Psoas muscle (tissue), 8 donors: ENCODE data around the gene WFDC5. TPM values are rescaled to one million over a fixed set of nuclear protein-coding genes. Genes with fewer than 3 reads are reported as not detected.

Experiments used
- ATAC-seq, 4 donors: fragments of 200-7000 bp; cut with Tn5 transposase; one replicate each; pipeline ENCODE4 v1.9.1; 2020; ENCODE audit warnings: moderate library complexity in 3 of 4, mild to moderate bottlenecking in 2 of 4
- DNase-seq, 2 donors: peaks; one replicate each; pipeline ENCODE4 v3.0.0-alpha.2; 2020
- H3K27ac ChIP-seq: fragments of 200-600 bp; one replicate; pipeline ENCODE4 v1.8.0; 2022
- H3K27me3 ChIP-seq, 3 donors: fragments of 200-600 bp in 1 of 3; one replicate each; pipeline versions ENCODE4 v1.6.1 to v1.8.0; 2013 to 2022; ENCODE audit warnings: low read length in 2 of 3, mild to moderate bottlenecking in 2 of 3, moderate library complexity in 1 of 3; ENCODE audit not compliant: insufficient read depth in 3 of 3
- H3K36me3 ChIP-seq, 2 donors: fragments of 200-600 bp in 1 of 2; one replicate each; pipeline versions ENCODE4 v1.6.1 to v1.8.0; 2013 to 2022; ENCODE audit warnings: low read depth in 1 of 2, mild to moderate bottlenecking in 1 of 2, moderate library complexity in 1 of 2; ENCODE audit not compliant: insufficient read depth in 1 of 2
- H3K4me1 ChIP-seq: fragments of 200-600 bp; one replicate; pipeline ENCODE4 v1.8.0; 2022
- H3K4me3 ChIP-seq: fragments of 200-600 bp; one replicate; pipeline ENCODE4 v1.8.0; 2022; ENCODE audit warnings: mild to moderate bottlenecking
- H3K9me3 ChIP-seq: fragments of 200-600 bp; one replicate; pipeline ENCODE4 v1.8.0; 2022
- WGBS, 3 donors: extraction: QIAGEN DNeasy Blood & Tissue Kit; methylation state at CpG; one replicate each; pipeline versions ENCODE4 v1.1.6 to v1.1.7; 2013; 5-methylcytosine and 5-hydroxymethylcytosine counted together
- intact Hi-C, 2 donors: fragments of 100-400 bp; cut with DNase I; formaldehyde crosslinking; loops; one replicate each; pipeline versions ENCODE4 v1.11.0 to v1.14.2; 2022
- polyA plus RNA-seq, 3 donors: library from polyadenylated mRNA; stranded (reverse); fragments of 200-250 nt; gene quantifications; one replicate each; pipeline ENCODE4 v1.2.3, GENCODE V29; 2013
- total RNA-seq, 4 donors: library from RNA; stranded (reverse); fragmentation: NEBNext Ultra II Directional in 2 of 4; extraction: Animal tissue kit (Norgen Biotek cat#: 25700) in 2 of 4; gene quantifications; one replicate each; pipeline versions ENCODE4 v1.2.1 to v1.2.4, GENCODE V29; 2021 to 2023
- TF ChIP-seq, protein P1 (sequence below): fragments of 200-600 bp; IDR thresholded peaks from one replicate; pipeline ENCODE4 v1.8.0; 2022; ENCODE audit warnings: antibody characterized with exemption
- donor health status: healthy with polysubstance abuse.
- donor health status: DM: no; HTN: no; CAD: no; lungs with moderate emphysema.
- donor health status: Bipolar disorder and iron deficiency.
- donor health status: healthy.
- donor health status: DM: yes; HTN: yes; CAD: no.
- donor health status: DM: no; HTN: no; CAD: no.
- donor health status: DM: no; HTN: no; CAD: no.
- donor health status: DM: yes; HTN: yes; CAD: no.

WFDC5 gene
- total and polyA plus RNA-seq, 7 donors: not detected

DNA sequence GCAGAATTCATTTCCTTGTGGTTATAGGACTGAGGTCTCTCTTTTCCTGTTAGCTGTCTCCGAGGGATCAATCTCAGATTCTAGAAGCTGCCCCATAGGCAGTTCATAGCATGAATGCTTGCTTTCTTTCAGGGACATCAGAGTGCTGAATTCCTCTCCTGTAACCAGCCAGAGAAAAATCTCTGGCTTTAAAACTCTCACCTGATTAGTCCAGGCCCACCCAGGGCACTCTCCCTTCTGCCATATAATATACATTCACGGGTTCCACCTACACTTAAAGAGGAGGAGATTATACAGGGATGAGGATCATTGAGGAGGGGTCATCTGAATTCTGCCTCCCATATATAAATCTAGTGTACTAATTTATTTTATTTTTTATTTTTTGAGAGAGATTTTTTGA is 11.9 kb downstream of the WFDC5 start:
- Histone ChIP-seq H3K9me3 (no peaks in the 10 kb centered on the region), H3K4me3 (no peak overlapping the region), H3K36me3 (no peaks in the 10 kb centered on the region), H3K27me3 (peaks cover 0 to 47% (median 17%) of the 10 kb centered on the region in 3 donors), H3K4me1 (no peaks in the 10 kb centered on the region), H3K27ac (no peak overlapping the region)
- WGBS, 3 donors: 74 to 79% (median 79%) methylated on average over 2 of the region's 2 CpGs
- DNase-seq: no peak
- intact Hi-C loops: no loop called here
- TF ChIP-seq, protein P1, sequence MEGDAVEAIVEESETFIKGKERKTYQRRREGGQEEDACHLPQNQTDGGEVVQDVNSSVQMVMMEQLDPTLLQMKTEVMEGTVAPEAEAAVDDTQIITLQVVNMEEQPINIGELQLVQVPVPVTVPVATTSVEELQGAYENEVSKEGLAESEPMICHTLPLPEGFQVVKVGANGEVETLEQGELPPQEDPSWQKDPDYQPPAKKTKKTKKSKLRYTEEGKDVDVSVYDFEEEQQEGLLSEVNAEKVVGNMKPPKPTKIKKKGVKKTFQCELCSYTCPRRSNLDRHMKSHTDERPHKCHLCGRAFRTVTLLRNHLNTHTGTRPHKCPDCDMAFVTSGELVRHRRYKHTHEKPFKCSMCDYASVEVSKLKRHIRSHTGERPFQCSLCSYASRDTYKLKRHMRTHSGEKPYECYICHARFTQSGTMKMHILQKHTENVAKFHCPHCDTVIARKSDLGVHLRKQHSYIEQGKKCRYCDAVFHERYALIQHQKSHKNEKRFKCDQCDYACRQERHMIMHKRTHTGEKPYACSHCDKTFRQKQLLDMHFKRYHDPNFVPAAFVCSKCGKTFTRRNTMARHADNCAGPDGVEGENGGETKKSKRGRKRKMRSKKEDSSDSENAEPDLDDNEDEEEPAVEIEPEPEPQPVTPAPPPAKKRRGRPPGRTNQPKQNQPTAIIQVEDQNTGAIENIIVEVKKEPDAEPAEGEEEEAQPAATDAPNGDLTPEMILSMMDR: no peak
- no peak for ATAC-seq

DNA sequence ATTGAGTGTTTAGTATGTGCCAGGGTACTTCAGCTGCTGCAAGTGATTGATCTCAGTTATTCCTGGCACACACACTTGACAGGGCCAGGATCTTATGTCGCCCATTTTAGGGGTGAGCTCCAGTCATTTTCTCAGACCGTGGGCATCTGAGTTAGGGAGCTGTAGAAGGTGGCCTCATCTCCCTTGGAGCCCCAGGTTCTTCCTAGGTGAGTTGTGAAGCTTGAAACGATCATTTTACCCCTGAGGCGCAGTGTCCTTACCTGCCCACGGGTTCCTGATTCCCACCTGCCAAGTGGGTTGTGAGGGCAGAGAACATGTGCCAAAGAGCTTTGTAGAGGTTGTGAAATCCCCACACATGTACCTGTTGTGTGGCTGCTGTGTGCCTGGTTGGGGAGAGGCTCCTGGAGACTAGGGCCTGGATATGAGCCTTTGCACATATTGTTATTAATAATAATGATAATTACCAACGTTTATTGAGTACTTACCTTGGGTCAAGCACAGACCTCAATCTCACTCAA is 13.6 kb downstream of the WFDC5 start:
- Histone ChIP-seq H3K9me3 (no peaks in the 10 kb centered on the region), H3K36me3 (no peaks in the 10 kb centered on the region), H3K27me3 (peaks cover 0 to 62% (median 26%) of the 10 kb centered on the region in 3 donors), H3K27ac (no peak overlapping the region), H3K4me1 (no peaks in the 10 kb centered on the region), H3K4me3 (no peak overlapping the region)
- intact Hi-C loops: no loop called here
- DNase-seq (no peak), ATAC-seq (no peak)
- TF ChIP-seq, protein P1: no peak
- 69 to 71% (median 70%) methylated on average over 6 of the region's 6 CpGs for WGBS, 3 donors

DNA sequence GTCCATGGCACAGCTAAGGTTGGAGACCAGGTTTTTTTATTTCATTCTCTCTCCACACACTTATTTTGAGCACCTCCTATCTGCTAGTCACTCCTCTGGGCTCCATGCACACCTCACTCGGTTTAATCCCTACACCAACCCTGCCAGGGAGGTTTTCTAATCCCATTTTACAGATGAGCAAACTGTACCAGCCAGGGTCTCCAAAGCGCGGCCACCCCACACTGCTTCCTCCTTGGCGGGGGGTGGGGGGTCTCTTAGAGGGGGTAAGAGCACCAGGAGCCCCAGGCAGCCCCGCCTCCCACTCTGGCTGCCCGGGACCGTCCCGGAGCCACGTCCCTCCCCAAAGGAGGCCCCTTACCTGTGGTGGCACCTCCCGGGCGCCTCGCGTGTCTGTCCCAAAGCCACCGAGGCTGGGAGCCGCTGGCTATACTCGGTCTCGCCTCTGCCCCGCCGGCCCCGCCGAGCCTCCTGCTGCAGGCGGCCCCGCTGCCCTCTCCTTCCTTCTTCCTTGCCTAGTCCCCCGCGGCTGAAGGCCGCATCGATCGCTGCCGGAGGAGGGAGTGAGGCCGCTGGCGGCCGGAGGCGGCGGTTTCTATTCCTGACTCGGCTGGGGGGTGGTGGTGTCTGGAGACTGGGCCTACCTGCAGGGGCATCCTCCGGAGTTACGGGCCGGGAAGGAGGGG is 14.3 kb downstream of the WFDC5 start, which contains the start of gene KCNS1:
KCNS1 (minus strand) TSS at position 565 of the 683 bp plus-strand sequence. CDS start 1,891 bp downstream, outside the sequence.
- no peaks in the 10 kb centered on the region for H3K4me1 ChIP-seq
- TF ChIP-seq, protein P1: no peak
- no peak within 1 kb of the TSS for H3K27ac ChIP-seq
- 4 to 9% (median 4%) methylated on average over 30 to 38 of the region's 38 CpGs for WGBS, 3 donors
- H3K9me3 ChIP-seq: no peaks in the 10 kb centered on the region
- no peak within 1 kb of the TSS for H3K4me3 ChIP-seq
- ATAC-seq: no peak
- DNase-seq: no peak
- H3K27me3 ChIP-seq: peaks cover 0 to 67% (median 29%) of the 10 kb centered on the region in 3 donors
- intact Hi-C loops: no loop called here
- no peaks in the 10 kb centered on the region for H3K36me3 ChIP-seq

DNA sequence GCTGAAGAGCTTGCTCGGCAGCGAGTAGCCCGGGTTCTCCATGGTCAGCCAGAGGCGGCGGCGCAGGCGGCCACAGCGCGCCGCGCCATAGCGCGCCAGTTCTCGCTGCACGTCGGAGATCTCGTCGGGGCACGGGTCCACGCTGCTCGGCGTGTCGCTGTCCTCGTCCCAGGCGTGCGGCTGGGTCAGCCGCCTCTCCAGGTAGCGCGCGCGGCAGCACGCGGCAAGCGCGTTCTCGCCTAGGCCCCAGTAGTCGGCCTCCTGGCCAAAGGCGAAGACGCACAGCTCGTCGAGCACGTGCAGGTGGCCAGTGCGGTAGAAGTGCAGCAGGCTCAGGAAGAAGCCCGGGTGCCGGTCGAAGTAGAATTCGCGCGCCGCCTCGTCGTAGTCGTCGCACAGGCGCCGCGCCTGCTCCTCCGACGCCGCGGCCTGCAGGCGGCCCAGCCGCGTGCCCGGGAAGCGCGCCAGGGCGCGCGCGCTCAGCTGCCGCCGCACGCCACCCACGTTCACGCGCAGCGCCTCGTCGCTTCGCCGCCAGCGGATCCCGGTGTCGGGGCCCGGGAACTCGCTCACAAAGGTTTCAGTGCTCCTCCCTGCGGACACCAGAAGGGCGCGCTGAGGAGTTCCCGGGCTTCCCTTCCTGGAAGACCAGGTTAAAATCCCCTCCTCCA is 16.7 kb downstream of the WFDC5 start:
- Histone ChIP-seq H3K4me1 (no peaks in the 10 kb centered on the region), H3K4me3 (peak overlapping the region; percentile 32), H3K36me3 (no peaks in the 10 kb centered on the region), H3K9me3 (no peaks in the 10 kb centered on the region), H3K27me3 (peaks cover 0 to 63% (median 28%) of the 10 kb centered on the region in 3 donors), H3K27ac (no peak overlapping the region)
- intact Hi-C loops: loop anchor here (5.0 kb wide), 2 partner anchors 56 to 194 kb away; no protein-coding TSS in a partner anchor
- DNase-seq: no peak
- TF ChIP-seq, protein P1: no peak
- ATAC-seq: no peak
- WGBS, 3 donors: 3 to 5% (median 4%) methylated on average over 79 to 91 of the region's 91 CpGs
